ENCODE measurements around the gene ANAPC16. TPM values are rescaled to one million over a fixed set of nuclear protein-coding genes. Genes with fewer than 3 reads are reported as not detected.
"Not testable (repeated sequence)": the region's sequence is repeated elsewhere in the genome, so short reads cannot be mapped to it uniquely, and the experiment has no call there.

ANAPC16 gene
- total RNA-seq, 1 donor from 2014 or later = 66.8 TPM

GRCh38 chr10:72211381-72211780 lies 4.4 kb upstream of the ANAPC16 start:
- ATAC-seq; DNase-seq (ENCODE audit: low spot score): not testable (repeated sequence)

DNA sequence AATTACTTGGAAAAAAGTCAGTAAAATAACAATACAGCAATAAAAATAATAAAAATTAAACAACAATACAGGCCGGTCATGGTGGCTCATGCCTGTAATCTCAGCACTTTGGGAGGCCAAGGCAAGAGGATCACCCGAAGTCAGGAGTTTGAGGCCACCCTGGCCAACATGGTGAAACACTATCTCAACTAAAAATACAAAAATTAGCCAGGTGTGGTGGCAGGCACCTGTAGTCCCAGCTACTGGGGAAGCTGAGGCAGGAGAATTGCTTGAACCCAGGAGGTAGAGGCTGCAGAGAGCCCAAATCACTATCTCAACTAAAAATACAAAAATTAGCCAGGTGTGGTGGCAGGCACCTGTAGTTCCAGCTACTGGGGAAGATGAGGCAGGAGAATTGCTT lies 4.0 kb upstream of the ANAPC16 start:
- ATAC-seq; DNase-seq (ENCODE audit: low spot score): not testable (repeated sequence)

DNA sequence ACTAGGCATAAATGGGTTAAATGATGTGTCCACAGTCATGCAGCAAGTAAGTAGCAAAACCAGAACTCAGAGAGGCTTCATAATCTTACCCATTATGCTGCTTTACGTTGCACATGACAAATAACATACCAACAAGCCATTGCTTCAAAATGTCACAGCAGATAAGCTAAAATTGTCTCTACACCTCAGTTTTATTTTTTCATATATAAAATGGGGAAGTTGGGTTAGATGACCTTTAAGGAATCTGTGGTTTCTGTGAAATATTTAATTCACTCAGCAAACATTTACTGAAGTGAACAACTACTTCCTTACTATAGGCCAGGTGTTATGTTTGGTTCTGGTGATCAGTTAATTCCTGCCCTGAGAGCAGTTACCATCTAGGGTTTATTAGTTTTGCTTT lies 2.5 kb downstream of the ANAPC16 start:
- ATAC-seq (no peak), DNase-seq (ENCODE audit: low spot score) (no peak)

DNA sequence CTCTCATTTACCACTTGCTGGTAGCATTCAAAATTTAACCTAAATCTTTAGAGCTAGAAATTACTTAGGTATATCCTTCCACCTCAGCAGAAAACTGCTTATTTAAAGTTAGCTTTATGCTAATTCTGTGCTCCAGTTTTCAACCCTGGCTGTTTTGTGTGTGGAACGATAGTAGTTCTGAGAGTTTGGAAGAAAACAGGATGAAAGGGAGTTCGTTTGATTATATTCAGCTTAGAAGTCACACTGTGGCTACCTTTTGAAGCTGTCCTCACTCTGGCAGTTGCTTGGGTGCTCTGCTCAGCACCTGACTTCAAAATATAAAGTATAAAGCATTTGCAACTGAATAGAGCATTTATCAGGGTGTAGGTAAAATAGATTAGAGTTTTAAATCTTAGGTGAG lies 2.9 kb downstream of the ANAPC16 start:
- DNase-seq (ENCODE audit: low spot score) = no peak
- ATAC-seq = no peak

GRCh38 chr10:72219235-72219814 lies 3.5 kb downstream of the ANAPC16 start:
- DNase-seq (ENCODE audit: low spot score) (no peak), ATAC-seq (no peak)

GRCh38 chr10:72220637-72221036 lies 4.8 kb downstream of the ANAPC16 start:
- DNase-seq (ENCODE audit: low spot score) (no peak), ATAC-seq (no peak)

GRCh38 chr10:72221278-72221677 lies 5.5 kb downstream of the ANAPC16 start:
- DNase-seq (ENCODE audit: low spot score) (no peak), ATAC-seq (no peak)

DNA sequence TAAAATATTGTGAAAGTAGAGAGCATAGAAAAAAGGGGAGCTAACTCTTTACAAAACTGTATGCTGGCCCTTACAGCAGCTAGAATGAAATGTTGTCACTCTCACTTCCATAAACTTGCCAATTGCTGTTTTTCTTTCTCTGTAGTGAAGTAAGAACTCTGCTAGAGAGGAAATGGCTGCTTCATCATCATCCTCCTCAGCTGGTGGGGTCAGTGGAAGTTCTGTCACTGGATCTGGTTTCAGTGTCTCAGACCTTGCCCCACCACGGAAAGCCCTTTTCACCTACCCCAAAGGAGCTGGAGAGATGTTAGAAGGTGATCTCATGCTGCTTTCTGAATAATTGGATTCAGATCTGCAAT lies 7.9 kb downstream of the ANAPC16 start:
- no peak for DNase-seq (ENCODE audit: low spot score)
- ATAC-seq = peak; percentile 16

DNA sequence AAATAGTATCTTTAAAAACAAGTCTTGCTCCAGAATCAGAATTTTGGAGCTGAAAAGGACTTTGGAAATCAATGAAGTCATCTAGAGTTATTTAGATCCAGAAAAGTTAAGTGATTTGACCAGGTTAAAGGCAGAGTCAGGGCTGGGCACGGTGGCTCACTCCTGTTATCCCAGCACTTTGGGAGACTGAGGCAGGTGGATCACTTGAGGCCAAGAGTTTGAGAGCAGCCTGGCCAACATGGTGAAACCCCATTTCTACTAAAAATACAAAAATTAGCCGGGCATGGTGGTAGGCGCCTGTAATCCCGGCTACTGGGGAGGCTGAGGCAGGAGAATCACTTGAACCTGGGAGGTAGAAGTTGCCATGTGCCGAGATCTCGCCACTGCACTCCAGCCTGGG lies 8.4 kb downstream of the ANAPC16 start:
- not testable (repeated sequence) for DNase-seq (ENCODE audit: low spot score); ATAC-seq

GRCh38 chr10:72226418-72227027 lies 10.7 kb downstream of the ANAPC16 start:
- DNase-seq (ENCODE audit: low spot score) (no peak), ATAC-seq (no peak)

GRCh38 chr10:72227826-72228225 lies 12.0 kb downstream of the ANAPC16 start:
- no peak for ATAC-seq
- no peak for DNase-seq (ENCODE audit: low spot score)

GRCh38 chr10:72228318-72228751 lies 12.5 kb downstream of the ANAPC16 start:
- ATAC-seq (peak; percentile 14), DNase-seq (ENCODE audit: low spot score) (no peak)

- ATAC-seq = peak; percentile 74
- no peak for DNase-seq (ENCODE audit: low spot score)
These were observed 13.7 kb downstream of the ANAPC16 start for GRCh38 chr10:72229261-72230251.

DNA sequence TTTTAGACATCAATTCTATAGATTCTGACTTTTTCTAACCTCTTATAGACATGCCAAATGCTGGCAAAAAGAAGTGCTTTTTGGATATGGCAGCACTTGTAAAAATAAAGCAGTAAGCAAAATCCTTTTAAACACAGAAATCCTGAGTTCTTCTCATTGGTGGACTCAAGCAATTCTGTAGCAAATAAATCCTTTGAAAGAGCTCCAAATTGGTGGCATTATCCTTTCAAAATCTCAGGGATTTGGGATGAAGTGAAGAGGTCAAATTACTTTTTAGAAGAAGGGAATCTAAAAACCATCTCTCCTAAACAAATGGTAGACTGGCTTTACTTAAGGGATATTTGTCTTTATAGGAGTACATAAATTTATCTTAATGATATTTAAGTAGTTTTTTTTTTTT lies 17.8 kb downstream of the ANAPC16 start:
- DNase-seq (ENCODE audit: low spot score) = no peak
- no peak for ATAC-seq

DNA sequence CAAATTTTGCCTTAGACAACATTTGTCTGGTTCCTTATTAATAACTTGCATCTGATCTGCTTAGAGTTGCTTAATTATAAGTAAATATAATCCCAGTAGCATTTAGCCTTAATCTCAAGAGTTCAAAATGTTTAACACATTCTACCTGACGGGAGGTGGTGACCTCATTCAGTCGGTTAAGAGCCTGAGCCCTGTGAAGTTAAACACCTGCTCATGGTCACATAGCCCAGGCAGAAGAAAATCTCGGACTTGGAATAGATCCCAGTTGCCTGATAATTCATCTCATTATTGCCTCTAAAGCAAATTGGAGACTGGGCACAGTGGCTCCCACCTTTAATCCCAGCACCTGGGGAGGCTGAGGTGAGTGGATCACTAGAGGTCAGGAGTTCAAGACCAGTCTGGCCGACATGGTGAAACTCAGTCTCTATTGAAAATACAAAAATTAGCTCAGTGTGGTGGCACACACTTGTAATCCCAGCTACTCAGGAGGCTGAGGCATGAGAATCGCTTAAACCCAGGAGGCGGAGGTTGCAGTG lies 18.8 kb downstream of the ANAPC16 start:
- ATAC-seq (no peak), DNase-seq (ENCODE audit: low spot score) (no peak)

- ATAC-seq = no peak
These were observed 19.9 kb downstream of the ANAPC16 start for GRCh38 chr10:72235544-72236279.

DNA sequence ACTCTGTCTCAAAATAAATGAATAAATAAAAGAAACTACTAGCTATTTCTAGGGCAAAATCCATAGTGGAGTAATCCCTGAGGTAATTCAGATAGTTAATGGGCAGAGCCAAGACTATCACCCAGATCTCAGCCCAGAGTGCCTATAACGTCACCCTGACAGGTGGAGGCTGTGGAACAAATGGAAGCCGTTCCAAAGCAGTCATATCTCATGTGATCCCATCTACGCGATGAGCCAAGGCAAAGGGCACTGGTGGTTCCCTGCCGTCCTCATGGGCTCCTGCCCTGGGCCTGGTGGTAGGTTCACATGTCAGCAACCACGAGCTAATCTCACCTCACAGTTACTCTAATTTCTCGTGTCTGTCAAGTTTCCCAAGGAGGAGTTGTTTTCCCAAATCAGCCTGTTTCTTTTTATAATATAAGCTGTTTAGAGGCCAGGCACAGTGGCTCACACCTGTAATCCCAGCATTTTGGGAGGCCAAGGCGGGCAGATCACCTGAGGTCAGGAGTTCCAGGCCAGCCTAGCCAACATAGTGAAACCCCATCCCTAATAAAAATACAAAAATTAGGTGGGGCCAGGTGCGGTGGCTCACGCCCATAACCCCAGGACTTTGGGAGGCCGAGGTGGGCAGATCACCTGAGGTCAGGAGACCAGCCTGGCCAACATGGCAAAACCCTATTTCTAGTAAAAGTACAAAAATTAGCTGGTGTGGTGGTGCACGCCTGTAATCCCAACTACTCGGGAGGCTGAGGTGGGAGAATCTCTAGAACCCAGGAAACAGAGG lies 22.8 kb downstream of the ANAPC16 start:
- ATAC-seq = peak; percentile 78
- DNase-seq (ENCODE audit: low spot score) = peak; percentile 73

More at GRCh38 chr10:72235544-72236279, 19.9 kb downstream of the ANAPC16 start:
- DNase-seq (ENCODE audit: low spot score) = no peak

GRCh38 chr10:72239409-72239808 lies 23.6 kb downstream of the ANAPC16 start:
- DNase-seq (ENCODE audit: low spot score) (no peak), ATAC-seq (no peak)

DNA sequence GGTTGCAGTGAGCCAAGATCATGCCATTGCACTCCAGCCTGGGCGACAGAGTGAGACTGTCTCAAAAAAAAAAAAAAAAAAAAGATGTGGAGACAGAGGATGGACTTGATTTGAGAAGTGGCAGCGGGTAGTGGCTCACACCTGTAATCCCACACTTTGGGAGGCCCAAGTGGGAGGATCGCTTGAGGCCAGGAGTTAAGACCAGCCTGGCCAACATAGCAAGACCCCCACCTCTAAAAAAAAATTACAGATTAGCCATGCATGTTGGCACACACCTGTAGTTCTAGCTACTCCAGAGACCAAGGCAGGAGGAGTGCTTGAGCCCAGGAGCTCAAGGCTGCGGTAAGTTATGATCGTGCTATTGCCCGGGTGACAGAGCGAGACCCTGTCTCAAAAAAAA lies 24.6 kb downstream of the ANAPC16 start:
- no peak for ATAC-seq
- no peak for DNase-seq (ENCODE audit: low spot score)

GRCh38 chr10:72241691-72242252 lies 26.0 kb downstream of the ANAPC16 start:
- no peak for ATAC-seq
- no peak for DNase-seq (ENCODE audit: low spot score)
